Activated naive CD8-positive, alpha-beta T cell (primary cell): ENCODE data around the gene IKZF2.

Experiments used
- H3K27ac Mint-ChIP-seq: one replicate; pipeline ENCODE4 v1.8.0; 2021; ENCODE audit warnings: mixed read lengths
- H3K27me3 Mint-ChIP-seq: one replicate; pipeline ENCODE4 v1.8.0; 2021; ENCODE audit warnings: mixed read lengths
- H3K36me3 Mint-ChIP-seq: one replicate; pipeline ENCODE4 v1.8.0; 2021; ENCODE audit warnings: mixed read lengths
- H3K4me1 Mint-ChIP-seq: one replicate; pipeline ENCODE4 v1.8.0; 2021; ENCODE audit warnings: low read depth, mixed read lengths
- H3K4me3 Mint-ChIP-seq: one replicate; pipeline ENCODE4 v1.8.0; 2021; ENCODE audit warnings: mild to moderate bottlenecking, mixed read lengths
- H3K9me3 Mint-ChIP-seq: one replicate; pipeline ENCODE4 v1.8.0; 2021; ENCODE audit warnings: low read depth, mixed read lengths

The IKZF2 gene

DNA sequence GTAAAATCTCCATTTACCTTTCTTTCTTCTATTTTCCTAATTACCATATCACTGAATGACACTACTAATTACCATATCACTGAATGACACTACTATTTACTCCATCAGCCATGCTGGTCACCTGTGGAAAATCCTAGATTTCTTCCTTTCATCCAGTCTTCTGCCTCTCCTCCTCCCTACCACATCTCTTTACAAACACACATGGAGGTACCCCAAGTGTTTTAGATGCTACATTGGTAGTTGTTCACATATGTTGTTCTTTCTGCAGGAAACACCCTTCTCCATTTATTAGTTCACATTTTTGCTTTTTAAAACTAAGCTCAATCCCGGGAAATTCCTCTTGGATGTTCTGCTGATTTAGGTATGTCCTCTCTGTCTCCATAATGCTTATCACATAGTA, 134.0 kb downstream of the IKZF2 start:
- Mint-ChIP-seq H3K27me3 (no peaks in the 10 kb centered on the region), H3K36me3 (no peaks in the 10 kb centered on the region), H3K9me3 (no peaks in the 10 kb centered on the region), H3K4me1 (peaks cover 35% of the 10 kb centered on the region), H3K27ac (peak overlapping the region; percentile 67), H3K4me3 (no peak overlapping the region)

DNA sequence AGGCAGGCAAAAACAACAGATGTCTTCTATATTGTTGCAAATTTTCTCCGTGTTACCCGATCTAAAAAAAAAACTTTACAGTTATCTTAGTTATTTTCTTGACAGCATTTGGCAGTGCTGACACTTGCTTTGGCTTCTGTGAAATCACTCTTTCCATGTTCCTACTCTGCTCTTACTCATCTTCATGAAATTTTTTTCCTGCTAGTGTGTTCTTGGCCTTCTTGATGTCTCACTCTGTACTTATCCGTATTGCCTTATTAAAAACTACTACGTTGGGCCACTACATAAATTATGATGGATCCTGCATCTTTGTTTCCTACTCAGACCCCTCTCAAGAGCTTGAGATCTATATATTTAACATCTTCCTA, 134.4 kb downstream of the IKZF2 start:
- Mint-ChIP-seq H3K4me3 (peak overlapping the region; percentile 28), H3K36me3 (no peaks in the 10 kb centered on the region), H3K27me3 (no peaks in the 10 kb centered on the region), H3K9me3 (no peaks in the 10 kb centered on the region), H3K4me1 (peaks cover 31% of the 10 kb centered on the region), H3K27ac (peak overlapping the region; percentile 67)

GRCh38 chr2:213016166-213016983, 135.0 kb downstream of the IKZF2 start:
- Mint-ChIP-seq H3K27ac (peak overlapping the region; percentile 43), H3K27me3 (no peaks in the 10 kb centered on the region), H3K4me3 (peak overlapping the region; percentile 33), H3K9me3 (no peaks in the 10 kb centered on the region), H3K4me1 (peaks cover 26% of the 10 kb centered on the region), H3K36me3 (no peaks in the 10 kb centered on the region)

DNA sequence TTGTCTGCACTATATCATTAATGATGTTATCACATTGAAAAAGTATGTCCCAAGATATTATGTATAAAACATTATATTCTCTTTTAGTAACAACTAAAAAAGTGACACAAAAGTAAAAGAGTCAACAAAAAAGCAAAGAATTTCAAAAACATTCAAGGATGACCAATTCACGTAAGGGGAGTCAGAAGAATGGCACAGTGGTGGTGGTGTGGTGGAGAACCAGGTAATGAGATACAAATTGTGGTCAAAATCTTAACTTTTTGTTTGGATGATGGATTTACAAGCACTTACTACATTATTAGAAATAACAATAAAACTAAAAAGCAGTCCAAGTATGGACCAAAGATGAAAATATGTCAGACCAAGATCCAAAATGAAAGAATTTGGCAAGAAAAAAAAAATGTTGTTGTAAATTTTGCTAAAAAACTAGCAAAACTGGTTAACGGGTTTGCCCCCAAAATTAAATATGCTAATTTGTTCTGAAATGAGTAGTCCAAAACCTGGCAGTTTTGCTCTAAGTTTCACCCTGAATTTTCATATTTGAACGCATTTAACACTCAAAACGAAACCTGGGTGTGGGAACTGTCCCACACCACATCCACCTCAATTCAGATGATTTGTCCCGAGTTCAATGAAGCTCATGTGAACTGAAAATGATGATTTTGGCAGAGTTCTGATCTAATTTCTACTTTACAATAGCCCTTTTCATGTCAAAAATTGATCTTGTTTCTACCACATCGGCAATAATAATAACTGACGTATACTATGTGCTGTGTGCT, 135.8 kb downstream of the IKZF2 start:
- H3K9me3 Mint-ChIP-seq, result no peaks in the 10 kb centered on the region
- no peaks in the 10 kb centered on the region for H3K36me3 Mint-ChIP-seq
- peak overlapping the region; percentile 72 for H3K27ac Mint-ChIP-seq
- H3K4me1 Mint-ChIP-seq, result peaks cover 24% of the 10 kb centered on the region
- no peak overlapping the region for H3K4me3 Mint-ChIP-seq
- H3K27me3 Mint-ChIP-seq, result no peaks in the 10 kb centered on the region

DNA sequence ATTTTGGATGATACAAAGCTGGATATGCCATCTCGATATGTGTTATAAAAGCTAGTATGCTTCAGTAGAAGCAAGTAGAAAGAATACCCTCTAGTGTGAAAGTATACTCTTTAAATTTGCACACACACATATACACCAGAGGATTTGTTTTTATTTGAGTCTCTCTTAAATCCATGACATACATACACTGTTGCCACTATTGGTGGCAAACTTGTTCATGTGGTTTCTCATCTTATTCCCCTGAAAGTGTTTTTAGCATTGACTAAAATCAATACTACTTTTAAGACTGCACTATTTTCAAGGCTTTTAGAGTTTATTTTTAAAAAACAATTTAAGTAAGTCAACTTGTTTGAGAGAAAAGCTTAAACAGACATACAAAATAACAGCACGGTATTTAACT, 137.4 kb downstream of the IKZF2 start:
- Mint-ChIP-seq H3K27me3 (no peaks in the 10 kb centered on the region), H3K9me3 (no peaks in the 10 kb centered on the region), H3K4me3 (no peak overlapping the region), H3K4me1 (peaks cover 29% of the 10 kb centered on the region), H3K27ac (no peak overlapping the region), H3K36me3 (no peaks in the 10 kb centered on the region)

- Mint-ChIP-seq H3K9me3 (no peaks in the 10 kb centered on the region), H3K27ac (no peak overlapping the region), H3K36me3 (no peaks in the 10 kb centered on the region), H3K27me3 (no peaks in the 10 kb centered on the region), H3K4me3 (no peak overlapping the region), H3K4me1 (peaks cover 19% of the 10 kb centered on the region)
These were observed 139.9 kb downstream of the IKZF2 start for GRCh38 chr2:213011505-213011904.

GRCh38 chr2:213010106-213010779, 141.2 kb downstream of the IKZF2 start:
- H3K27me3 Mint-ChIP-seq, result no peaks in the 10 kb centered on the region
- no peak overlapping the region for H3K4me3 Mint-ChIP-seq
- peaks cover 9% of the 10 kb centered on the region for H3K4me1 Mint-ChIP-seq
- no peaks in the 10 kb centered on the region for H3K9me3 Mint-ChIP-seq
- H3K27ac Mint-ChIP-seq, result no peak overlapping the region
- no peaks in the 10 kb centered on the region for H3K36me3 Mint-ChIP-seq

DNA sequence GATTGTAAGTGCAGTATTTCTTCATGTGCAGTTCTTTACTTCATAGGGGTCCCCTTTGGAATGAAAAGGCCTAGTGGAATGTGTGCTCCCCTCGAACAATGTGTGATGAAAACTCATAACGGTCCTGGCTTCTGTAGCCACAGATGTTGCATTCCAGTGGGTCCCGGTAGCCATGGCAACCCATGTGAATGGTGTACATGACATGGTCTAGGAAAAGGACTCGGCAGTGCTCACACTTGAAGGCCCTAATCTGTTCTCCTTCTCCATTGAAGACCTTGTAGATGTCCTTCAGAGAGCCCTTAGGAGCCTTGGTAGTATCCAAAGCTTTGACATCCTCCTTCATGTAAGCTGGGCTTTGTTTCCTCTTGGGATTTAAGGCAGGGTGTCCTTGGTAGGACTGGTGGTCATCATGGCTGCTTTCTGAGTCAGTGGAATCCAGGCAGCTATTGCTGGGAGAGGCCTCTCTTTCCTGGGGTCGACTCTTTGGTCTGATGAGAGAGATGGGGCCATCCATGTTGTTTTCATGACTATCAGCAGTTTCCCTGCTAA, 144.0 kb downstream of the IKZF2 start:
- H3K27ac Mint-ChIP-seq, result no peak overlapping the region
- no peaks in the 10 kb centered on the region for H3K36me3 Mint-ChIP-seq
- H3K27me3 Mint-ChIP-seq, result no peaks in the 10 kb centered on the region
- no peaks in the 10 kb centered on the region for H3K9me3 Mint-ChIP-seq
- no peak overlapping the region for H3K4me3 Mint-ChIP-seq
- H3K4me1 Mint-ChIP-seq, result peaks cover 11% of the 10 kb centered on the region

DNA sequence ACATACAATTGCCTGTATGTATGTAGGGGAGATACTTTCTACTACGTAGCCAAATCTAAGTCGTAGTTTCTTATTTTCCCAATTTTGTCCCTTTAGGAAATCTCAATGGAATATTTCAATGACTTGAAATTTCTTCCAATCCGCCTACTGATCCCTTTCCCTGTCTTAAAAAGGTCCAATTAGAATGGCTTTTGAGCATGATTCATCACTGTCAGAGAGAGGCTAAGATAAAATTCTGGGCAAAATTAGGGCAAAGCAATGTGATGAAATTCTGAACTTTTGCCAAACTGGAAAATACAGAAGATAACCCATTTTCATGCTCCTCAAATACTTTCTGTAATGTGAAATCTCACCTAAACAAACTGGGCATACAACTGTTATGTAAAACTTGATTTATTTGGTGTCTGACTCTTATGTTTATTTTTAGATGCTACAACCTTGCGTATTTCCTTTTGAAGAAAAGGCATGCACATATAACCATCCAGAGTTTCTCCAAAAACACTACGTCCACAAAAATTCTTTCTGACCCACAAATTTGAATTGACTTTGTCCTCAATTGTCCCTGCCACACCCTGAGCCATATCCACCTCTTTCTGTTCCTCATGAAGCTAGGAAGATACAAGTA, 147.1 kb downstream of the IKZF2 start:
- Mint-ChIP-seq H3K27ac (no peak overlapping the region), H3K27me3 (no peaks in the 10 kb centered on the region)

GRCh38 chr2:213002383-213002782, 149.0 kb downstream of the IKZF2 start:
- H3K27ac Mint-ChIP-seq, result no peak overlapping the region
- no peaks in the 10 kb centered on the region for H3K9me3 Mint-ChIP-seq
- H3K27me3 Mint-ChIP-seq, result no peaks in the 10 kb centered on the region
- H3K36me3 Mint-ChIP-seq, result no peaks in the 10 kb centered on the region
- no peak overlapping the region for H3K4me3 Mint-ChIP-seq
- H3K4me1 Mint-ChIP-seq, result peaks cover 19% of the 10 kb centered on the region

More for the DNA sequence above, 147.1 kb downstream of the IKZF2 start:
- H3K36me3 Mint-ChIP-seq, result no peaks in the 10 kb centered on the region
- no peak overlapping the region for H3K4me3 Mint-ChIP-seq
- H3K4me1 Mint-ChIP-seq, result peaks cover 19% of the 10 kb centered on the region
- no peaks in the 10 kb centered on the region for H3K9me3 Mint-ChIP-seq

DNA sequence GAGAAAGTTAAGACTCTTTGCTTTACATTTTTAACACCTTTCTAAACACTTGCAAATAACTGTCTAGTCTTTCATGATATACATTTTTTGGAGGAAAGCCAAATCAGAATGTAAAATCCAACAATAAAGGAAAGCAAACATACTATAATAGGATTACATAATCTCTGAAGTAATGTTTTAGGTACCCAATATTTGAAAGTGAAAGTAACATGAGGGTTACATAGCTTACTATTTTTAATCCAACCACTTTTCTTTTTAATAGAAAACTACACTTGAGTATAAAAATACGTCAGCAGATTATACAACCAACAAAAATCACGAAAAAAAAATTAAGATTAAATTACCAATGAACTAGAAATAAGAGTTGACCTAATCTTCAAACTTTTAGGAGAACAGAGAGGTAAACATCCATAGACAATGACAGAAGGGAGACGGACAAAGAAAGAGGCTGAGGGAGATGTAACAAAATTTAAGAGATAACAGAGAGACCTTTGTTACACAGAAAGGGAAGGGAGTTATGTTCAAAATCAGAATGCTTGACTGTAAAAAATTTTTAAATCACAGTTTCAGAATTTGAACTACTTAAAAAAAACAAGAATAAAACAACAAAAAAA, 150.0 kb downstream of the IKZF2 start:
- H3K4me1 Mint-ChIP-seq, result peaks cover 19% of the 10 kb centered on the region
- peak overlapping the region; percentile 66 for H3K27ac Mint-ChIP-seq
- no peaks in the 10 kb centered on the region for H3K27me3 Mint-ChIP-seq
- H3K9me3 Mint-ChIP-seq, result no peaks in the 10 kb centered on the region
- H3K4me3 Mint-ChIP-seq, result peak overlapping the region; percentile 81
- no peaks in the 10 kb centered on the region for H3K36me3 Mint-ChIP-seq

DNA sequence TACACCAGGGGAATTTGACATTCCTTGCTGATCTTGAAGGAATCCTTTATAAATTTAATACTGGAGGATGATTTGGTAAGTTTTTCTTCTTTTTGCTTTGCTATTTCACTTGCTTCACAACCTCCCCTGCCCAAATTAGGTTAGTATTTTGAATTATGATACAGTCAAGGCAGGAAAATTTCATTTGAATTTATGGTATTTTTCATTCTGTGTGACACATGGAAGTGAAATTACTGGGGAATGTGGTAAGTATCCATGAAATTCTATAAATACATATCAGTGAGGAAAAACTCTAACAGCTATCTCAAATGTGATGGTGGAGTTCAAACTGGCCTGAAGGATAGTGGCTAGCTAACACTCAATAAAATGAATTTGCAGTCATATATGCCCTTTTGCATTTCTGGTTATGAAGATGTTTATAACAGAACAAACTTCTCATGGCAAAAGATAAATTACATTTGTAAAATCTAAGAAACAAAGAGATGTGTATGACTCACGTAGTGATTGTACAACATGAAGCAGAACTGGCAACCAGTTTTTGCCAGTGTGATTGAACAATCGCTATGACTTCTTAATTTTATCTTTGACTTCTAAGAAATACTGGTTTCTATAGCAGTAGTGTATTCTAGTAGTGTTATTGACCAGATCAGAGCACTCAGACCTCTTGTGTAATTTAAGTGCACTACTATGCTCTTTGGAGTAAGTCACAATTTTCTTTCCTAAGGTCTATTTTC, 152.6 kb downstream of the IKZF2 start:
- peaks cover 2% of the 10 kb centered on the region for H3K27me3 Mint-ChIP-seq
- peaks cover 3% of the 10 kb centered on the region for H3K36me3 Mint-ChIP-seq
- no peak overlapping the region for H3K4me3 Mint-ChIP-seq
- H3K9me3 Mint-ChIP-seq, result no peaks in the 10 kb centered on the region
- peaks cover 14% of the 10 kb centered on the region for H3K4me1 Mint-ChIP-seq
- H3K27ac Mint-ChIP-seq, result no peak overlapping the region

- Mint-ChIP-seq H3K4me3 (no peak overlapping the region), H3K36me3 (peaks cover 3% of the 10 kb centered on the region), H3K9me3 (no peaks in the 10 kb centered on the region), H3K27ac (no peak overlapping the region), H3K4me1 (peaks cover 12% of the 10 kb centered on the region), H3K27me3 (peaks cover 2% of the 10 kb centered on the region)
These were observed 153.8 kb downstream of the IKZF2 start for GRCh38 chr2:212997526-212998020.
